Activated B cell treated with CpG ODN at 0.5 μM for 24 hours (primary cell): ENCODE data around the gene TUBA4A. TPM values are rescaled to one million over a fixed set of nuclear protein-coding genes. Genes with fewer than 3 reads are reported as not detected.

Experiments used
- ATAC-seq: fragments of 200-7000 bp; cut with Tn5 transposase; one replicate; pipeline ENCODE4 v1.10.0; 2021; ENCODE audit warnings: low read depth, mild to moderate bottlenecking, moderate library complexity
- CTCF ChIA-PET: fragments of 350-600 bp; sonication (Branson Sonifier 250); formaldehyde crosslinking; loops from one replicate; lab custom pipeline; 2021; ENCODE audit warnings: antibody characterized with exemption; lab: Charles Lee
- POLR2A ChIA-PET: fragments of 350-600 bp; sonication (Branson Sonifier 250); formaldehyde crosslinking; loops from one replicate; lab custom pipeline; 2021; ENCODE audit warnings: antibody characterized with exemption; lab: Charles Lee
- DNase-seq: peaks from one replicate; pipeline ENCODE4 v3.0.0; 2022
- H3K27ac Mint-ChIP-seq: one replicate; pipeline ENCODE4 v1.8.0; 2020; ENCODE audit warnings: mixed read lengths
- H3K27me3 Mint-ChIP-seq: one replicate; pipeline ENCODE4 v1.8.0; 2021; ENCODE audit warnings: mixed read lengths
- H3K36me3 Mint-ChIP-seq: one replicate; pipeline ENCODE4 v1.8.0; 2021; ENCODE audit warnings: low read depth, mixed read lengths
- H3K4me1 Mint-ChIP-seq: one replicate; pipeline ENCODE4 v1.8.0; 2021; ENCODE audit warnings: mixed read lengths
- H3K4me3 Mint-ChIP-seq: one replicate; pipeline ENCODE4 v1.8.0; 2020; ENCODE audit warnings: mild to moderate bottlenecking, mixed read lengths
- H3K9me3 Mint-ChIP-seq: one replicate; pipeline ENCODE4 v1.8.0; 2020; ENCODE audit warnings: mixed read lengths
- intact Hi-C: fragments of 100-400 bp; cut with micrococcal nuclease; formaldehyde crosslinking; loops from one replicate; pipeline ENCODE4 v1.15.1; 2024
- total RNA-seq: library from RNA; stranded (reverse); gene quantifications from 2 replicates; pipeline ENCODE4 v1.2.3, GENCODE V29; 2022
- TF ChIP-seq, protein P1 (sequence below): fragments of 200-600 bp; IDR thresholded peaks from one replicate; pipeline ENCODE4 v1.8.0; 2022; ENCODE audit warnings: antibody characterized with exemption, mild to moderate bottlenecking

The TUBA4A gene
- total RNA-seq, 1 donor from 2014 or later = 184 TPM

DNA sequence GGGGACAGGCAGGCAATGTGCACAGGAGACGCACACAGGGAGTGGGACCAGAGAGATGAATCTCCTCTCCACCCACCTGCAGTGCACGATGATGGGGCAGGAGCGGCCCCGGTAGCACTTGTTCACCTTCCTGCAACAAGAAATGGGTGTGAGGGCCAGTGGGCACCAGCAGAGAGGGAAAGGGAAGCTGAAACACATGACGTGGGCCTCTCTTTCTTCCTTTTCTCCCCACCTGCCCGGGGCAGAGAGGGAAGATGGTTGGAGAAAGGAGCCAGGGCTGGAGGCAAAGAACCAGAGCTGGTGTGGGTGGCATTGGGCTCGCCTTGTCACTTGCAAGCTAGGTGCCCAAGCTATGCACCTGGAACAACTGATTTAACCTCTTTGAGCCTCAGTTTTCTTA is 37.7 kb upstream of the TUBA4A start:
- Mint-ChIP-seq H3K4me1 (peaks cover 17% of the 10 kb centered on the region), H3K36me3 (peaks cover 4% of the 10 kb centered on the region), H3K27me3 (no peaks in the 10 kb centered on the region), H3K9me3 (no peaks in the 10 kb centered on the region), H3K27ac (no peak overlapping the region), H3K4me3 (no peak overlapping the region)
- ATAC-seq = no peak
- TF ChIP-seq, protein P1, sequence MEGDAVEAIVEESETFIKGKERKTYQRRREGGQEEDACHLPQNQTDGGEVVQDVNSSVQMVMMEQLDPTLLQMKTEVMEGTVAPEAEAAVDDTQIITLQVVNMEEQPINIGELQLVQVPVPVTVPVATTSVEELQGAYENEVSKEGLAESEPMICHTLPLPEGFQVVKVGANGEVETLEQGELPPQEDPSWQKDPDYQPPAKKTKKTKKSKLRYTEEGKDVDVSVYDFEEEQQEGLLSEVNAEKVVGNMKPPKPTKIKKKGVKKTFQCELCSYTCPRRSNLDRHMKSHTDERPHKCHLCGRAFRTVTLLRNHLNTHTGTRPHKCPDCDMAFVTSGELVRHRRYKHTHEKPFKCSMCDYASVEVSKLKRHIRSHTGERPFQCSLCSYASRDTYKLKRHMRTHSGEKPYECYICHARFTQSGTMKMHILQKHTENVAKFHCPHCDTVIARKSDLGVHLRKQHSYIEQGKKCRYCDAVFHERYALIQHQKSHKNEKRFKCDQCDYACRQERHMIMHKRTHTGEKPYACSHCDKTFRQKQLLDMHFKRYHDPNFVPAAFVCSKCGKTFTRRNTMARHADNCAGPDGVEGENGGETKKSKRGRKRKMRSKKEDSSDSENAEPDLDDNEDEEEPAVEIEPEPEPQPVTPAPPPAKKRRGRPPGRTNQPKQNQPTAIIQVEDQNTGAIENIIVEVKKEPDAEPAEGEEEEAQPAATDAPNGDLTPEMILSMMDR = no peak
- no peak for DNase-seq
- POLR2A ChIA-PET = interaction anchor here (1.2 to 10.1 kb wide), 4 partner anchors 12 to 115 kb away, joined by 3 to 138 read pairs (median 45); partner anchors contain the start of genes CNPPD1, DNAJB2, TUBA4A and TUBA4B
- intact Hi-C loops = no loop called here
- CTCF ChIA-PET = interaction anchor here (0.7 to 6.2 kb wide), 3 partner anchors 10 to 131 kb away, joined by 3 to 155 read pairs (median 6); partner anchors contain the start of genes DNAJB2, NHEJ1 and TUBA4A

DNA sequence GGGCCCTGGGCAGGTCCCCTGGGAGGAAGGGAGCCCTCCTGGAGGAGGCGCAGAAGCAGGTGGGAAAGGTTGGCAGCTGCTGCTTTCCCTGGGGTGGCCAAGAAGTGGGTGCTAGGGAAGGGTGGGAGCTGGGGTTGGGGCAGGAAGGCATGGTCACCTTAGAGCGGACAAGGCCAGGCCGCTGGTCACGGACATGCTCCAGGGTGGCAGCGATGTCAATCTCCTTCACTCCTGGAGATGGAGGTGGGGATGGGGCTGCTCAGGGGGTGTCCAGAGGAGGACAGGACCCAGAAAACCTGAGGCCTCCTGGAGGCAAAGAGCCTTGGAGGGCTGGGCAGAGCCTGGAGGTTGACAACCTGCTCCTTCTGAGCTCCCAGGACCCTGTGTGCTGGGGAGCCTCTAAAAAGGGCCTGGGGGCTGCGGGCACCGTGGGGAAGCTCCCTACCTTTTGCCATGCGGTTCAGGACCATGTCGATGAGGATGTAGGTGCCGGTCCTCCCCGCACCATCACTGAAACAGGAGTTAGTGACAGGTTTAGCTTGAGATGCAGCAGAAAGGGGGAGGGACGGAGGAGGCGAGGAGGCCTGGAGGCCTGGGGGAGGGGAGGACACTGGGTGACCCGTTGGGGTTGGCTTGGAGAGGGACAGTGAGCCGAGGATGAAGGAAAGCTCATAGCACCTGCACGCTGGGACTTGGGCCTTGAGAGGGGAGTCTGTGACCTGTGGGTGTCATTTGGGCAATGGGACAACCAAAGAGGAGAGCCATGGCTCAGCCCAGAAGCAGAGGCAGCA is 36.9 kb upstream of the TUBA4A start:
- intact Hi-C loops = no loop called here
- ChIA-PET POLR2A (interaction anchor here (0.7 to 5.3 kb wide), 4 partner anchors 37 to 114 kb away, joined by 3 to 86 read pairs (median 4); partner anchors contain the start of genes CNPPD1, TUBA4A and TUBA4B), CTCF (interaction anchor here (0.7 to 6.2 kb wide), 2 partner anchors 9 to 36 kb away, joined by 3 to 155 read pairs; partner anchors contain the start of genes DNAJB2 and TUBA4A)
- DNase-seq (no peak), ATAC-seq (no peak)
- H3K9me3 Mint-ChIP-seq = no peaks in the 10 kb centered on the region
- H3K4me3 Mint-ChIP-seq = no peak overlapping the region
- peaks cover 11% of the 10 kb centered on the region for H3K36me3 Mint-ChIP-seq
- H3K27me3 Mint-ChIP-seq = no peaks in the 10 kb centered on the region
- TF ChIP-seq, protein P1 = no peak
- H3K27ac Mint-ChIP-seq = no peak overlapping the region
- peaks cover 15% of the 10 kb centered on the region for H3K4me1 Mint-ChIP-seq

DNA sequence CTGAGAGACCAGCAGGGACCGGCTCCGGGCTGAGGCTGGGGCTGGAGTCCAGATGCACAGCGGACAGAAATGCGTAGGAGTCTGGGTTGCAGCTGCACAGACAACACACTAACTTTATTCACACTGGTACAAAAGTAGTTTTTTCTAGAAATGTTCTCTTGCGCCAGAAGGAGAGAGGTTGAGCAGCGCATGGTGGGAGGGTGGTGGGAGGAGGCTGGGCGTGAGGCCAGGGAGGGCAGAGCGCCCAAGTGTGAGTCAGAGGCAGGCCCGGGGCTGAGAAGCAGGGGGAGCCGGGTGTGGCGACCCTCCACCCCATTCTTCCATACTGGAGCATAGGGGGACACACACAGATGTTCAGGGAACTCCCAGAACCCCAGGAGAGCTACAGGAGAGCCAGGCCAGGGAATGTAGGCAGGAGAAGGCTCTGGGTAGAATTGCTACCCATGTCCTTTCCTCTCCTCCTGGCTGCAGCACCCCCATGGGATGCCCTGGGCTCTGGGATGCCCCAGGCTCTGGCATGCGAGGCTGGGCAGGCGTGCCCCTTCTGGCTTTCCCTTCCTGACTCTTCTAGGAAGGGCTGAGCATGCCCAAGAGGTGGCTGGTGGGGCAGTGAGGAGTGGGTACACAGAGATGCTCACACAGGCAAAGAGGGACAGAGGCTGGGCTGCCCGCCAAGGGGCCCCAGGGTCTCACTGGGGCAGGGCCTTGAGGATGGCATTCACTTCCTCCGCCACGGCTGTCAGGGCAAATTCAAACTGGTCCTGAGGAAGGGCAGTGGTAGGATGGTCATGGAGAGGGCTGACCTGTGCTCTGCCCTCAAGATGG is 36.0 kb upstream of the TUBA4A start:
- POLR2A ChIA-PET = interaction anchor here (0.7 kb wide), 1 partner anchor 922 kb away, joined by 4 read pairs; no protein-coding TSS in a partner anchor
- no peaks in the 10 kb centered on the region for H3K27me3 Mint-ChIP-seq
- intact Hi-C loops = no loop called here

DNA sequence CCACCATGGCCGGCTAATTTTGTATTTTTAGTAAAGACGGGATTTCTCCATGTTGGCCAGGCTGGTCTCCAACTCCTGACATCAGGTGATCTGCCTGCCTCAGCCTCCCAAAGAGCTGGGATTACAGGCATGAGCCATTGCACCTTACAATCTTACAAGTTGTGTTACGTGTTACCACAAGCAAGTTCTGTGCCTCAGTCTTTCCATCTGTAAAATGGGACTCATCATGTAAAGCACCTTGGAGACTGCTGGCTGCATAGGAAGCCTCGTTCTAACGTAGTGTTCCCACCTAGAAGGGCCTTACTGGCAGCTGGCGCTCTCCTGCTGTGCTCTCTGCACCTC is 35.4 kb upstream of the TUBA4A start:
- TF ChIP-seq, protein P1 = no peak
- Mint-ChIP-seq H3K27me3 (no peaks in the 10 kb centered on the region), H3K9me3 (no peaks in the 10 kb centered on the region), H3K4me1 (peaks cover 5% of the 10 kb centered on the region), H3K4me3 (no peak overlapping the region), H3K36me3 (peaks cover 20% of the 10 kb centered on the region), H3K27ac (no peak overlapping the region)
- ChIA-PET POLR2A (interaction anchor here (0.7 kb wide), 3 partner anchors 14 to 921 kb away, joined by 3 to 5 read pairs (median 4); partner anchors contain the start of gene TUBA4A), CTCF (no interaction called here)
- DNase-seq = no peak
- intact Hi-C loops = no loop called here
- no peak for ATAC-seq

More for the DNA sequence above, 36.0 kb upstream of the TUBA4A start:
- TF ChIP-seq, protein P1 = no peak
- H3K36me3 Mint-ChIP-seq = peaks cover 16% of the 10 kb centered on the region
- CTCF ChIA-PET = no interaction called here
- peaks cover 9% of the 10 kb centered on the region for H3K4me1 Mint-ChIP-seq
- ATAC-seq (no peak), DNase-seq (no peak)
- H3K4me3 Mint-ChIP-seq = no peak overlapping the region
- no peak overlapping the region for H3K27ac Mint-ChIP-seq
- no peaks in the 10 kb centered on the region for H3K9me3 Mint-ChIP-seq
